Measurements from ENCODE around the gene OR9Q1.
"Not testable (repeated sequence)": the region's sequence is repeated elsewhere in the genome, so short reads cannot be mapped to it uniquely, and the experiment has no call there.

The OR9Q1 gene

DNA sequence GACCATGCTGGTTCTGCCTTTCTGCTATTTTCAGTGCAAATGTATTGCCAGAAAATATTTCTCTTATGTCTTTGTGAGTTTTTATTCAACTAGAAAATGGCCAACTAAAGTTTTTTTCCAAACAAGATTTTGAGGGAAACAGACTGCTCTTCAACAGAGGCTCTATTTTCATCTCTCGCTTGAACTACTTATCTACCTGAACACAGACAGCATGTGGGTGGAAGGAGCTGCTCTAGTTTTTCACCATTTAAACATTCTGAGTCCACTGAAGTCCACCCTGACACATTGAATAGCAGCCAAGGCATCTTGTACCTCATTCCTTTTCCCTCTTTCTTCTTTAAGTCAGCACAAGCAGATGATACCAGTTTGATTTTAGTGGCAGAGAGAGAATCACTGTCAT, 111.5 kb downstream of the OR9Q1 start:
- no peak for DNase-seq

DNA sequence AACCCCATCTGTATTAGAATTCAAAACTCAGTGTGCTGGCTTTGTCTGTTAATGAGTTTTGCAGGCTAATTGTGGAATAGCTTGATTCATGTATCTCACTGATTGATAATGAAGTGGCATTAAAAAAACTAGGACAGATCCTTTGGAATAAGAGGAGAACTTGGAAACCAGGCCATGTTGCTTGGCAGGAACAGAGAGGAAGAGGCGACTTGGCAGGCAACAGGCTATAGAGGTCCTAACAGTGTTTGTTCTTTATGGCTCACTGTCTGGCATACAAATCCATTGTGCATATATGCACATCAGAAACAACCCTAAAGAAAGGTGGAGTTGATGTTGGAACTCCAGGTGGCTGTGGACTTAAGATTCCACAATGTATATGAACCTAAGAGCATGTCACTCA, 119.1 kb downstream of the OR9Q1 start:
- no peak for DNase-seq

DNA sequence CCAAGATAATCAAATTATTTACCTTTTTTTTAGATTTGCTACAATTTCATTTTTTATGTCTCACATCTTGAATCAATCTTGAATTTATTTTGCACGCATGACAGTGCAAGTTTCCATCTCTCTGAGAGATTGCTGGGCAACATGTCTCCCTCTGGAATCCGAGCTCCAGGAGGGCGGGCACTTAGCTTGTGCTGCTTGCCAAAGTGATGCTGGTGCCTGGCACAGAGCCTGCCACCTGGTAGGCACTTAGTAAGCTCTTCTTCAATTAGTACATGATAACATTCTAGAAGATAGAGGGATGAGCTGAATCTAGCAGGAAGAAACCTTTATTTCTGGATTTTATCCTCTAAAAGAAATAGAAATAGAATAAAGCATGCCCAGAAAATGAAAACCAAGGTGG, 129.1 kb downstream of the OR9Q1 start:
- no peak for DNase-seq

DNA sequence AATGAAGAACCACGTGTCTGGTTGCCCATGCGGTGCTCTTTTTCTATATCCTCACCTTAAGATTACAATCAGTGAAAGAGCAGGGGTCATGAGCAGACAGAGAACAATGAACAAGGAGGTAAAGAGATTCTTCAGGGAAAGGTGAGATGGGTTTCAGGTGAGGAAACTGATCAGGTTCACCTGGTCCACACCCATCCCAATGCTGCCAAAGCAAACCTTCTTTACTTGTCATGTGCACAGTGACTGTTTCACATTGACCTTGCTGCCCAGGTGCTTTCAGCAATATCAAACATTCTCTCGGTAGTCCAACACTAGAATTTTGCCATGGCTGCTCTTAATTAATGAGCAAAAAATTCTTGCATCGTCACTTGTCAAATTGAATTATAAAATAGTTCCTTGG, 140.7 kb downstream of the OR9Q1 start:
- DNase-seq: no peak

DNA sequence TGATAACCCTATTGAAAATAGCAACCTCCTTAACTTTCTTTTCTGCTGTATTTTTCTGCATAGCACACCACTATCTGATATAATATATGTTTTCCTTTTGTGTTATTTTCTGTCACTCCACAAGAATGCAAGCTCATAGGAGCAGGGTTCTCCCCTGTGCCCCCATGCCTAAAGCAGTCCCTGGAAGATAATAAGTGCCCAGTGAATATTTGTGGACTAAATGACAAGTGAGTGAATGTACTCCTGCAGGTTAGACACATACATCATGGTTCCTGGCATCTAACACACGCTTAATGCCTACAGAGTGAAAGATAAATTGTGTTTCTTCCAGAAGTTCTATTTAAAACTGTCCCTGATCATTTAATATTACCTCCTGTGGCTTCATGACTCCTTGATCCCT, 141.3 kb downstream of the OR9Q1 start:
- DNase-seq: no peak

DNA sequence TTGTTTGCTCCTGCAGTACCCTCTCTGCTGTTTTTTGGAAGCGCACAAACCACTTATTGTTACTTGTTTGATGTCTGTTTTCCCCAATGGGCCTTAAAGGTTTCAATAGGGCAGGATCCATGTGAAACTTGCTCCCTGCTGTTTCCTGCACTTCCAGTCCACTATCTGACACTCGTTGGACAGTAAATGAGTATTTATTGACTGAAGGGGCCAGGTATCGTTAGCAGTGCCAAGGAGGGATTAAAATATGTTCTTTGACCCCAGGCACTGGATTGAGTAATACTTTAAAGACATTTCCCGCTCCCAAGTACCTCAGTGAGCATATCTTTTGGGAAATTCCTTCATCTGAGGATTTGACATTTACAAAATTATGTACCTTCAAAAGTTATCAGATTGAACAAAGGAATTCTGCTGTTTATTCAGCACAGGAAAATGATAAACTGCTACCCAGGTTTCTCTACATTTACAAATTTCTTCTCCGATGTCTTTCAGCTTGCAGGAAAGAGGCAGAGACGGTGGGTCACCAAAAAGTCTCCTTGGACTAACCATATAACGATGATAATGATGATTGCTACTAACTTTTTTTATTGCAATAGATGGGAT, 141.9 kb downstream of the OR9Q1 start:
- no peak for DNase-seq

DNA sequence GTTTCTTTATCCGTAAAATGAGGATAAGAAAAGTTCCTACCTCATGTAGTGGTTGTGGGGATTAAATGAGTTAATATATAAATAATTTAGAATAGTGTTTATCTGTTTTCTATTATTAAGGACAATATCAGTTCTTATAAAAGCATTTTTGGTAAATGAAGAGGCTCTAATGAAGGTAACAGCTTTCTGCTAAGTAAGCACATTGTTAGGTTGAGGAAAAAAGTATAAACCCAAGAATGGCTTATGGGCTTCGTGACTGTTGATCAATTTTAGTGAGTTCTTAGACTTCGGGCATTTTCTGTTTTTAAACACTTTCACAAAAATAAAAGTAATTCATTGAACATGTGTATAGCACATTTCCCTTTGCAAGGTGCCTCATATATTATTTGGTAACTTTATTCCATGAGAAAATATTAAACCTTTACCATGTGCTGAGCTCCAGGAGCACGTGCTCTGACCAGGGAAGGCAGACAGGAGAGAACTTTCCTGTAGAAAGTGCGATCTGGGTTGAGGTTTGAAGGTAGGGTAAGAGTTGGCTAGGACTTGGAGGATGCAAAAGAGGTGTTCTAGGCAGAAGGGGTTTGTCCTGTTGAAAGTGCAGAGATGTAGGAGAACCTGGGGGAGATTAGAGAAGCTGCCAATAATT, 153.9 kb downstream of the OR9Q1 start:
- no peak for DNase-seq

DNA sequence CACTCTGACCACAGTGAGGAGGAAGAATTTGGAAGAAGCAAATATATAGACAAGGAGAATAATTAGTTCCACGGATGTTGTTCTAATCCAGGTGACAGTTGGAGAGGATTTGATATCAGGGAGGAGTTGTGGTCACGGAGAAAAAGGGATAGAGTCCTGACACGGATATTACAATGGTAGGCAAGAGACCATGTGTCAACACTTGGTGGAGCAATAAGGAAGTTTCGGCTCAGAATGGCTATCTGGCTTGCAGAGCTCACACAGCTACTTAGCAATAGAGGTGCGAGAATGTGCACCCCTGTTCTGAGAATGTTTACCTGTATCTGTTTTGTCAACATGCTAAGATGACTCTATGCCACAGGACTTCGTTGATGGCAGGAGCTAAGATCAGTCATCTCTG, 154.8 kb downstream of the OR9Q1 start:
- DNase-seq: no peak

DNA sequence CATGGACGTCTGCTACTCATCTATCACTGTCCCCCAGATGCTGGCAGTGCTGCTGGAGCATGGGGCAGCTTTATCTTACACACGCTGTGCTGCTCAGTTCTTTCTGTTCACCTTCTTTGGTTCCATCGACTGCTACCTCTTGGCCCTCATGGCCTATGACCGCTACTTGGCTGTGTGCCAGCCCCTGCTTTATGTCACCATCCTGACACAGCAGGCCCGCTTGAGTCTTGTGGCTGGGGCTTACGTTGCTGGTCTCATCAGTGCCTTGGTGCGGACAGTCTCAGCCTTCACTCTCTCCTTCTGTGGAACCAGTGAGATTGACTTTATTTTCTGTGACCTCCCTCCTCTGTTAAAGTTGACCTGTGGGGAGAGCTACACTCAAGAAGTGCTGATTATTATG, 156.0 kb downstream of the OR9Q1 start:
- no peak for DNase-seq

DNA sequence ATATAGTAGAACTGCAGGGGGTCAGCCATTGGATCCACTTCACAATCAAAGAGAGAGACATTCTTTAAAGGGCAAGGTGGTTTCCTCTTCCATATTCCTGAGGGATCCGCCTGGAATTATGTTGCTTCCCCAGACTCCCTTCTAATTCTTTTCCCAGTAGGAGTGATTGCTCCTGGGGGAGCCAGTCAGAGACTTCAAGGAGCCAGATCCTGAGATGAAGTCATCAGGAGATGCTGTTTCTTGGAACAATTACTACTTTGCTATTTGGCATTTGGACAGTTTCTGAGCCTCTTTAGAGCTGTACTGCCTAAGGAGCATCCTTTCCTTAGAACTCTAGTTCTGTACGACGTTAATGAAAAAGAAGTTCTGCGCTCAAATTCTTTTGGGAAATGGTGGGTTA, 163.3 kb downstream of the OR9Q1 start:
- DNase-seq: no peak

DNA sequence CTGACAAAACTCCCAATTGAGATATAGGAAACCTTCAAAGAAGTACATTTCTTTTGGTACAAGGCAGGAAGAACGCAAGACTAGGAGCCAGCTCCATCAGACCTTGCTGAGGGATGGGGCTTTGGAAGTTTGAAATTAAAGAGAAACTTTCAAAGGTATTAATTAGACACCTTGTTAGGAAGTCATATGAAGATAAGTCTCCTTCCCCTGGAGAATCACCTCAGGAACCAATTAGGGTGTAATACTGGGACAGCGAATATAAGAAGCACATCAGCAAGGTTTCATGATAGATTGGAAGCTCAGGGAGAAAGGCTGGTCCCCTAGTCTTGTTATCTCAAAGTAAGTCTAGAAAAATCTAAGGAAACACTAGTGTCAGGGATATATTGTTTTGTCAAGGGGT, 165.1 kb downstream of the OR9Q1 start, which contains the start of gene OR9Q2:
TSS of gene OR9Q2 (plus strand) at position 301 of the 400 bp plus-strand sequence. CDS start 1,421 bp downstream, outside the sequence.
- DNase-seq: no peak

DNA sequence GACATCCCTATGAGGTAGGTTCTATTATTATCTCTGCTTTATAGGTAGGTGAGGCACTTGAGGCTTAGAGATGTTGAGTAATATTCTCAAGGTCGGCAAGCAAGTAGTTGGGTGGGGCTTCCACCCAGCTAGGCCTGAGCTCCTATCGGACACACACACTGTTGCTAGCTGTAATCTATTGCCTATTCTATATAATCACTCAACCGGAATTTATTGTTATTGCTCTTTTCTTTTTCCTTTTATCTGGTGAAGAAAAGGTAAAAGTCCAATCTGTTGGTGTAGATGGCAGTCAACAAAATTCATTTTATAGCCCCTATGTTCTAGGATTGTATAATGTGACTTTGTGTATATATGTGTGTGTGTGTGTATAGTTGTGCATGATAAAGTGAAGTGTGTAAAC, 168.5 kb downstream of the OR9Q1 start:
- DNase-seq: no peak

DNA sequence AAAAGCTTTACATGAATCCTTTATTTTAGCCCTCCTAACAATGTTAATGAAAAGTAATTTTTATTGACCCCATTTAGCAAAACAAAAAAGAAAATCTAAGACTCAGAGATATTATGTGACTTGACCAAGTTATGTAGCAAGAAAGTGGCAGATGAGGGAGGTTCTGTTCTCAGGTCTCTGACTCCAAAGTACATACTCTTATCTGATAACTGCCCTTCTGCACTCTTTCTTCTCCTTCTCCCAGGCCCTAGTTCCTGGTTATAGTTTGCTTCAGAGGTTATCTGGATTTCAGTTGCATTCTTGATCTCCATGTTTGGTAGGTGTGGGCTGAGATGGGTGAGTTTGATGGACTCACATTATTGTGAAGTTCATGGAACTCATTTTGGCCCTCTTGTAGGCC, 169.7 kb downstream of the OR9Q1 start:
- DNase-seq: no peak

DNA sequence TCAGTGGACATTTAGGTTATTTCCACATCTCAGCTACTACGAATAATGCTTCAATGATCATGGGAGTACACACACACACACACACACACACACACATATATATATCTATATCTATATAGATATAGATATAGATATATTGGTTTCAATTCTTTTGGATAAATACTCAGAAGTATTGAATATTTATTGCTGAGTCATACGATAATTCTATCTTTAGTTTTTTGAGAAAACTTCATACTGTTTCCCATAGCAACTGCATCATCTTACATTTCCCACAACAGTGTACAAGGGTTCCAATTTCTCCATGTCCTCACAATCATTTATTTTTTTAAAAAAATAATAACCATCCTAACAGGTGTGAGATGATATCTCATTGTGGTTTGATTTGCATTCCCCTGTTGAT, 172.3 kb downstream of the OR9Q1 start:
- no peak for DNase-seq

DNA sequence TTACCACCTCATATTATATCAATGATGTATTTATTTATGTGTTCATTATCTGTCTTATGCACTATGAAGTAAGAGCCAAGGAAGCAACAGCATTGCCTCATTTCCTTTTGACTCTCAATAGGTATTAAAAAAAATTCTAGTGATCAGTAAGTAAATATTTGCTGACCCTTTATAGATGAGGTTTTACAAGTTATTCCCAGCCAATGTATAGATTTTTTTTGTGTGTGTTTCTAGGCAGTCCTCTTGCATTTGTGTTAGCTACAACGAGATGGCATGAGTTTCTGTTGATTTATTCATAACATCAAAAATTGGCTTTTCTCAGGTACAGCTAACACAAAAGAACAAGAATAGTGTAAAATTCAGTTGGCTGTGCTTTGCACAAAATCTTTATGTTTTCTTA, 175.6 kb downstream of the OR9Q1 start:
- no peak for DNase-seq

DNA sequence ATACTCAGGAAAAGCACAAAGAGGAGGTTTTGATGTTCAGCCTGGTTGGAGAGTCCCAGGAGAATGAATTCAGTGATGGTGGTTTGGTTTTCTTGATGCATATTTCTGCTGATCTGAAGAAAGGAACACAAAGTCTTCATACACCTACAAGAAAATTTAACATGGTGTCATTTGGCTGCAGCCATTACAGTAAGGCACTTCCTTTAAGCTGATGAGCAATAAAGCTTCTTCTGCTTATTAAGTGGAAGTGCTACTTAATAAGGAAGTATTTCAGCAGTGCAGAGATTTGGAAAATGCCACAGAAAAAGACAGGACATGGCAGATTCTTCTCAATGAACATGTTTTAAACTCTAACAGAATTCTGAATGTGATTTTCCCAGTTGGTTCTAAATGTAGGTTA, 180.4 kb downstream of the OR9Q1 start, which contains the start of gene OR1S2:
TSS of gene OR1S2 (minus strand) at position 101 of the 400 bp plus-strand sequence. CDS start at position 101, 0 bp downstream.
- no peak for DNase-seq

DNA sequence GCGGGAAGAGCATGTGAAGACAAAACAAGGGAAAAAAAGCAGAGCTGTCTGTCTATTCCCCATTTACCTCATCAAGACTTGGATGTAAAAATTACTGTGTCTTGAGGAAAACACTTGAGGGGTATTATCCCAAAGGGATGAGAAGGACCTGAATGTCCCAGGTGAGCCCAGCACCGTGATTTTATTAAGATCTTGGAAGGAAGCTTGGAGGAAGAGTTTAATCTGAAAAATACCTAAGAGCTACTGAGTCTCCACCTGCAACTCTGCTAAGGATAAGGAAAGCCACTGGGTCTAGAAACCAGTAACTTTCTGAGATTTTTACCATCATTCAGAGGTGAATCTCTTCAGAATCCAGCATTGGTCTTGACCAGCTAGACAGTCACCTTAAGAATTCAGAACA, 188.7 kb downstream of the OR9Q1 start, which contains the start of gene OR1S1:
TSS of gene OR1S1 (plus strand) at position 301 of the 400 bp plus-strand sequence.
- DNase-seq: not testable (repeated sequence)

DNA sequence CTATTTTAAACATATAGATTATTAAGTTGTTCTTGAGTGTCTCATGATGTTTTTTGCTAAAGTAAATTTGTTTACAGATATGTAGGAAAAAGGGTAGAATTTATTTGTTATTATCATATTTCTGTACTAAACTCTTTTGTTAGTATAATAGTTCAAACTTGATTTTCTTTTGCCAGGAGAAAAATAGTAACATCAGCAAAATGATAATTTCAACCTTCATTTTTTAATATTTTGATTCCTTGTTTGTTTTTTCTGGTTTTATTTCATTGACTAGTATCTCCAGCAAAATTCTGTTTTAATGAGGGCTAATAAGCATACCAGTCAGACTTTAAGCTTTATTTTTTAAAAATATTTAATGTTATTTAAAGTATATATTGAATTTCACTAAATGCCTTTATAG, 192.8 kb downstream of the OR9Q1 start:
- DNase-seq: no peak

DNA sequence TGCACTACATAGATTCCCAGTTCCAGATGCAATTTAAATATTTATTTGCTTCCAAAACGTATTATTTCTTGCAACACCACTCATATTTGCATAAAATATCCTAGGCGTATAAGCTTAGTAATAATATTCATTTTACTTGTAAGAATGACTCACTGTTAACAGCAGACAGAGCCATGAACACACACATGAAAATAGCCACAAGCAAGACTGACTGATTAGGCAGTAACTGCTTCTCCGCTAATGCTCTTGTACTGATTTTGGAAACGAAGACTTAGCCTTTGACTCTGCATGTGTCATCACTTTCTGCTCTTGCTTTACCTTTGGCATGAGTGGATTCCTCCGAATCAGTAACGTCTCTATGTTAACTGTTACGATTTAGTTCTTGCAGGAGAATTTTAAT, 199.0 kb downstream of the OR9Q1 start:
- no peak for DNase-seq

DNA sequence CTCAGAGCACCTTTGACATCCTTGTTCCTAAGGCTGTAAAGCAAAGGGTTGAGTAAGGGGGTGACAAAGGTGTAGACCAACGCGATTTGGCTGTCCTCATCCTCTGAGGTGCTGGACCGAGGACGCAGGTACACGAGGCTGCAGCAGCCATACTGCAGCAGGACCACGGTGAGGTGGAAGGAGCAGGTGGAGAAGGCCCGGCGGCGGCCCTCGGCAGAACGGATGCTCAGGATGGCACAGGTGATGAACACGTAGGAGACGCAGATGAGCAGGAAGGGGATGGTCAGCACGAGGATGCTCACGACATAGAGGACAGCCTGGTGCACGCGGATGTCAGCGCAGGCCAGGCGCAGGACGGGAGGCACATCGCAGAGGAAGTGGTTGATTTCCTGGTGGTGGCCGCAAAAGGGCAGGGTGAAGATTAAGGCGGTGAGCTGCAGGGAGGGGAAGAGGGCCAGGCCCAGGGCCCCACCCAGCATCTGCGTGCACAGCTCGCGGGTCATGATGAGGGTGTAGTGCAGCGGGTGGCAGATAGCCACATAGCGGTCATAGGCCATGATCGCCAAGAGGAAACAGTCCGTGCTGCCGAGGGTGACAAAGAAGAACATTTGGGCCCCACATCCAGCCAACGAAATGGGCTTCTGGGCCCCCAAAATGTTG, 204.4 kb downstream of the OR9Q1 start:
- DNase-seq: no peak
